AG09309 (cell line): Measurements from ENCODE around the gene IQGAP2.
A peak's percentile ranks its signal among the peaks of the same experiment; 100 is the strongest.

Experiments used
- DNase-seq: peaks from one replicate; pipeline ENCODE4 v3.0.0-alpha.2; 2010; ENCODE audit warnings: low read depth
- H3K4me3 ChIP-seq: 2 replicates; pipeline ENCODE4 v1.5.1; 2011; ENCODE audit warnings: mild to moderate bottlenecking, low read depth, low read length, moderate library complexity; ENCODE audit not compliant: control insufficient read depth
- TF ChIP-seq, protein P1 (sequence below): IDR thresholded peaks from 2 replicates; pipeline ENCODE4 v1.5.1; 2011; ENCODE audit warnings: mild to moderate bottlenecking, low read depth, low read length, inconsistent platforms; ENCODE audit not compliant: insufficient read depth, control insufficient read depth; ENCODE audit errors: missing control alignments

IQGAP2 gene

DNA sequence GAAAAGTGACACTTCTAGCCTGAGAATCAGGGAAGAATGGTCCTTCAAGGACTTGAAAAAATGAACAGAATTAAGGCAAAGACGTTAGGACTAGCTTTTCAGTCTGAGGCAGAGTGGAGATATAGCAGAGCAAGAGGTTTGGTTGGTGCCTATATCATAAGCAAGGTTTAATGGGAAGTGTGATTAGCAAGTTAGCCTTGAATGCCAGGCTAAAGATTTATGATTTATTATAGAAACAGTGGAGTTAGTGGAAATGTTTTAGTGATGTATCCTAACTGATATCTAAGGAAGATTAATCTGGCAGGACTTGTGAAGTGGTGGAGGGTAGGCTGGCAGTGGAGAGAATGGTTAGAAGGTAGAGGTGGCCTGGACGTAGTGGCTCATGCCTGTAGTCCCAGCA lies 213.1 kb downstream of the IQGAP2 start:
- TF ChIP-seq, protein P1, sequence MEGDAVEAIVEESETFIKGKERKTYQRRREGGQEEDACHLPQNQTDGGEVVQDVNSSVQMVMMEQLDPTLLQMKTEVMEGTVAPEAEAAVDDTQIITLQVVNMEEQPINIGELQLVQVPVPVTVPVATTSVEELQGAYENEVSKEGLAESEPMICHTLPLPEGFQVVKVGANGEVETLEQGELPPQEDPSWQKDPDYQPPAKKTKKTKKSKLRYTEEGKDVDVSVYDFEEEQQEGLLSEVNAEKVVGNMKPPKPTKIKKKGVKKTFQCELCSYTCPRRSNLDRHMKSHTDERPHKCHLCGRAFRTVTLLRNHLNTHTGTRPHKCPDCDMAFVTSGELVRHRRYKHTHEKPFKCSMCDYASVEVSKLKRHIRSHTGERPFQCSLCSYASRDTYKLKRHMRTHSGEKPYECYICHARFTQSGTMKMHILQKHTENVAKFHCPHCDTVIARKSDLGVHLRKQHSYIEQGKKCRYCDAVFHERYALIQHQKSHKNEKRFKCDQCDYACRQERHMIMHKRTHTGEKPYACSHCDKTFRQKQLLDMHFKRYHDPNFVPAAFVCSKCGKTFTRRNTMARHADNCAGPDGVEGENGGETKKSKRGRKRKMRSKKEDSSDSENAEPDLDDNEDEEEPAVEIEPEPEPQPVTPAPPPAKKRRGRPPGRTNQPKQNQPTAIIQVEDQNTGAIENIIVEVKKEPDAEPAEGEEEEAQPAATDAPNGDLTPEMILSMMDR, result no peak
- no peak overlapping the region for H3K4me3 ChIP-seq
- DNase-seq, result no peak

DNA sequence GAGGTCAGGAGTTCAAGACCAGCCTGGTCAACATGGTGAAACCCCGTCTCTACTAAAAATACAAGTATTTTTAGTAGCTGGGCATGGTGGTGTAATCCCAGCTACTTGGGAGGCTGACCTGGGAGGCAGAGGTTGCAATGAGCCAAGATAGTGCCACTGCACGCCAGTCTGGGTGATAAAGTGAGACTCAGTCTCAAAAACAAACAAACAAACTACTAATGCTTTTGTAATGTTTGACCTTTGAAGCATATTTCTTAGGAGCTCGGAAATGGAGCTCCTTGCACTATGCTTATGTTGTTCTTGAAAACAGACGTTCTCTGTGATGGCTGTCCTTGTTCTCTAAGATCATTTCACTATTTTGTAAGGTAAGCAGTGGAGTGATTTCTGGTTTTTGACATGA lies 214.1 kb downstream of the IQGAP2 start:
- no peak overlapping the region for H3K4me3 ChIP-seq
- TF ChIP-seq, protein P1, result no peak
- DNase-seq, result no peak

DNA sequence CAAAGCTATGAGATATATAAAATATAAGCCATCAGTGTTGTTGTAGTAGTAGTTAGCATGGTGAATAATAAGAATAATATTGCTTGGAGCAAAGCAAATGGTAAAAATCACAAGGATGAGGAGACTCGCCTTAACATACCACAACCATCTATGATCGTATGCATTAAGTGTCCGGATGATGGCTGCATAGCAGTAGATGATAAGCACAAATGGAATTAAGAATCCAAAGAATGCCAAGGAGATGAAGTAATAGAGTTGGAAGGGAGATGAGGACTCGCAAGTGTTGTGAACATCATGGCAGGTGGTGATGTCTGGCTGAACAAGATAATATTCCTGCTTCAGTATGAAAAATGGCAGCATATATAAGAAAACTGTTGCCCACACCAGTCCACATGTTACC lies 214.6 kb downstream of the IQGAP2 start:
- H3K4me3 ChIP-seq, result no peak overlapping the region
- TF ChIP-seq, protein P1, result no peak
- DNase-seq, result peak; percentile 58

DNA sequence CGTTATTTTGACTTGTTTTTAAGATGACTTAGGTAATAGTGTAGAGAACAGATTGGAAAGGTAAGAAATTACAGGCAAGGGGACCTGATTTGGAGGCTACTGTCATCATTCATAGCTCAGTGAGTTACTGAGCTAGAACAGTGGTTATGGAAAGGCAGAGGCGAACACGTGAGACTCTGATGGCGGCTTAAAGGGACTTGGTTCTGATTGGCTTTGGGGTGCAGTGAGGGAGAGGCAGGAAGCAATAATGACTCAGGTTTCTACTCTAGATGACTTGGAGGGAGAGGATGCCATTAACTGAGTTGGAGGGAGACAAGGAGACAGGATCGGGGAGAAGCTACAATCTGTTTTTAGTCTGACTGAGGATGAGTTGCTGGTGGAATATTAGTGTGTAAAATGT lies 217.1 kb downstream of the IQGAP2 start:
- H3K4me3 ChIP-seq, result no peak overlapping the region
- TF ChIP-seq, protein P1, result no peak
- no peak for DNase-seq

DNA sequence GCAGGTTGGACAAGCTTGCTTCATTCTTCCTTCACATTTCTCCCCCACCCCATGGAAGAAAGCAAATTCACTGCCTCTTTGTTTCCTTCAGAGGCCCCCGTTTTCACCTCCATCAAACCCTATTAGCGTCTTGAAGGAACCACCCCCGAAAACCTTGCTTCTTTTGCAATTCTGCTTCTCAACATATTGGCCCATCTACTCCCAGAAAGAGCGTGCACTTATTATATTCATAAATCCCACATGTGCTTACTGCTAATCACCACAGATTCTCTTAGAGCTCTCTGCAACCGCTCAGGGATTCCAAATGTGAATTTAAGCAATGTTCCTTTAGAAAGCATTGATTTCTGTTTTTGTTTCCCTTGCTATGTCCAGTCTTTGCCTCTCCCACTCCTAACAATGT lies 219.0 kb downstream of the IQGAP2 start:
- no peak for DNase-seq
- peak overlapping the region; percentile 52 for H3K4me3 ChIP-seq
- TF ChIP-seq, protein P1, result no peak

DNA sequence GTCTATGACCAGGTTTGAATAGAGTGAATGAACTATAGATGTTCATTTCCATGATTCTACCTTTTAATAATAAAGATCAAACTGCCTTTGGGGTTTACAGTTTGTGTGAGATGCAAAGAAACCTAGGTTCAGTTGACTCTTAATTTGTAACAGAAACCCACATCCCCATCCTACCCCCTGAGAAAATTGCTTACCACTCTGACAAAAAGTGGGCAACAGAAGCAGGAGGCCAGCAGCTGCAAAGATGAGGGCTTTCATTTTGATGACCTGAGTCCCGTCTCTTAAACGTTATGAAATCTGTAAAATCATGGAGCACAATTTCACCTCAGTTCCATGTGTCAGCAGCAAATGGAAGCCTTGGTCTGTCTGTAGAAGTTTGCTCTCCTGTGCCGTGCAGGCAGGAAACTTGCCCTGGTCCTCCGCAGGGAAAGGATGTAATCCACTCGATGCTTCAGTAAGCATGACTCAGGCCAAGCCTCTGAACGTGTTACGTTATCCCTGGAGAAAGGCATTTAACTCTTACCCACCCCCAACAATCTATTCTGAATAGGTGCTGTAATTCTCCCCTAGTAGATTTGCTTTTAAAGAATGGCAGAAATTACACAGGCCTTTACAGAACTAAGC lies 220.0 kb downstream of the IQGAP2 start, which contains the start of gene F2RL2:
TSS of gene F2RL2 (minus strand) at position 431 of the 624 bp plus-strand sequence. CDS start at position 258, 173 bp downstream.
- peak; percentile 70 for DNase-seq

More for the DNA sequence above, 220.0 kb downstream of the IQGAP2 start, which contains the start of gene F2RL2:
- TF ChIP-seq, protein P1, result no peak
- H3K4me3 ChIP-seq, result peak within 1 kb of the TSS; percentile 52
